Mesenchymal stem cell (in vitro differentiated cells and primary cell): Measurements from ENCODE around the gene DCAF5.

Experiments used
- DNase-seq: peaks from one replicate; pipeline ENCODE4 v3.0.0-alpha.2; 2013
- H2AFZ ChIP-seq: one replicate; pipeline ENCODE4 v1.6.1; 2013; ENCODE audit warnings: low read depth, mild to moderate bottlenecking, control low read depth, inconsistent platforms, low read length, moderate library complexity
- H2AK5ac ChIP-seq: 2 replicates; pipeline ENCODE4 v1.6.1; 2013; ENCODE audit warnings: low read length, moderate library complexity, mild to moderate bottlenecking, inconsistent platforms; ENCODE audit not compliant: severe bottlenecking
- H2BK120ac ChIP-seq: one replicate; pipeline ENCODE4 v1.6.1; 2013; ENCODE audit warnings: low read depth, mild to moderate bottlenecking, inconsistent platforms, low read length, moderate library complexity
- H2BK12ac ChIP-seq, 2 experiments: one replicate each; pipeline ENCODE4 v1.6.1; 2013; ENCODE audit warnings: inconsistent platforms in 2 of 2, low read length in 2 of 2, mild to moderate bottlenecking in 2 of 2, moderate library complexity in 2 of 2, control low read depth in 1 of 2
- H2BK15ac ChIP-seq: one replicate; pipeline ENCODE4 v1.6.1; 2013; ENCODE audit warnings: mild to moderate bottlenecking, low read depth, inconsistent platforms; ENCODE audit not compliant: poor library complexity, severe bottlenecking
- H2BK5ac ChIP-seq: 2 replicates; pipeline ENCODE4 v1.6.1; 2013; ENCODE audit warnings: low read depth, mild to moderate bottlenecking, low read length, control low read depth, inconsistent platforms; ENCODE audit not compliant: poor library complexity, severe bottlenecking
- H3K14ac ChIP-seq, 2 experiments: one replicate each; pipeline ENCODE4 v1.6.1; 2013; ENCODE audit warnings: inconsistent platforms in 2 of 2, low read length in 2 of 2, control low read depth in 1 of 2, mild to moderate bottlenecking in 1 of 2, moderate library complexity in 1 of 2
- H3K18ac ChIP-seq, 2 experiments: one replicate each; pipeline ENCODE4 v1.6.1; 2013; ENCODE audit warnings: inconsistent platforms in 2 of 2, low read length in 2 of 2, control low read depth in 1 of 2, low read depth in 1 of 2, mild to moderate bottlenecking in 1 of 2
- H3K23ac ChIP-seq, 2 experiments: one replicate each; pipeline ENCODE4 v1.6.1; 2013; ENCODE audit warnings: inconsistent platforms in 2 of 2, low read length in 2 of 2, mild to moderate bottlenecking in 2 of 2, moderate library complexity in 2 of 2, control low read depth in 1 of 2
- H3K27ac ChIP-seq: 2 replicates; pipeline ENCODE4 v1.5.1; 2013; ENCODE audit warnings: mild to moderate bottlenecking, moderate library complexity, low read length, control low read depth, inconsistent platforms; ENCODE audit not compliant: poor library complexity, severe bottlenecking
- H3K27me3 ChIP-seq, 2 experiments: 2 replicates each; pipeline versions ENCODE4 v1.6.1 to v1.7.0; 2013; ENCODE audit warnings: low read length in 2 of 2, mild to moderate bottlenecking in 2 of 2, moderate library complexity in 2 of 2, control low read depth in 1 of 2, inconsistent platforms in 1 of 2; ENCODE audit not compliant: control insufficient read depth in 1 of 2, insufficient read depth in 1 of 2
- H3K36me3 ChIP-seq, 2 experiments: 2 replicates each; pipeline versions ENCODE4 v1.6.1 to v1.7.0; 2013; ENCODE audit warnings: low read length in 2 of 2, control low read depth in 1 of 2, inconsistent platforms in 1 of 2, low read depth in 1 of 2, mild to moderate bottlenecking in 1 of 2; ENCODE audit not compliant: insufficient read depth in 2 of 2, control insufficient read depth in 1 of 2
- H3K4ac ChIP-seq, 2 experiments: one replicate each; pipeline ENCODE4 v1.6.1; 2013; ENCODE audit warnings: inconsistent platforms in 2 of 2, low read length in 2 of 2, mild to moderate bottlenecking in 2 of 2, moderate library complexity in 2 of 2, control low read depth in 1 of 2, low read depth in 1 of 2
- H3K4me1 ChIP-seq: 2 replicates; pipeline ENCODE4 v1.6.1; 2013; ENCODE audit warnings: low read depth, low read length, control low read depth; ENCODE audit not compliant: control insufficient read depth, insufficient read depth
- H3K4me2 ChIP-seq: 2 replicates; pipeline ENCODE4 v1.6.1; 2013; ENCODE audit warnings: low read length, mild to moderate bottlenecking, inconsistent platforms; ENCODE audit not compliant: poor library complexity, severe bottlenecking
- H3K4me3 ChIP-seq, 2 experiments: 2 replicates each; pipeline versions ENCODE4 v1.5.1 to v1.7.0; 2013; ENCODE audit warnings: low read length in 2 of 2, mild to moderate bottlenecking in 2 of 2, control low read depth in 1 of 2, low read depth in 1 of 2; ENCODE audit not compliant: insufficient read depth in 1 of 2
- H3K79me1 ChIP-seq: replicated peaks from 2 replicates; pipeline ENCODE4 v1.6.1; 2013; ENCODE audit warnings: mild to moderate bottlenecking, control low read depth, low read length, inconsistent platforms; ENCODE audit not compliant: poor library complexity, severe bottlenecking
- H3K9ac ChIP-seq: 2 replicates; pipeline ENCODE4 v1.7.0; 2013; ENCODE audit warnings: mild to moderate bottlenecking, low read length, moderate library complexity
- H3K9me3 ChIP-seq: 2 replicates; pipeline ENCODE4 v1.7.0; 2013; ENCODE audit warnings: mild to moderate bottlenecking, low read length; ENCODE audit not compliant: control insufficient read depth
- H4K8ac ChIP-seq: one replicate; pipeline ENCODE4 v1.6.1; 2013; ENCODE audit warnings: inconsistent platforms, mild to moderate bottlenecking, low read length, moderate library complexity
- H4K91ac ChIP-seq: one replicate; pipeline ENCODE4 v1.6.1; 2013; ENCODE audit warnings: mild to moderate bottlenecking, low read length, inconsistent platforms
- WGBS: methylation state at CpG from one replicate; pipeline ENCODE4 v1.1.7; 2013; ENCODE audit warnings: mixed read lengths; 5-methylcytosine and 5-hydroxymethylcytosine counted together

DCAF5 gene

GRCh38 chr14:69044296-69044695 is 108.6 kb downstream of the DCAF5 start:
- 89% methylated on average over 2 of the region's 2 CpGs for WGBS
- Histone ChIP-seq H2BK12ac (peak overlapping the region; percentile 45 to 59), H3K9ac (no peak overlapping the region), H2BK15ac (peak overlapping the region; percentile 33), H3K14ac (no peak overlapping the region), H3K27me3 (no peaks in the 10 kb centered on the region), H2BK120ac (peak overlapping the region; percentile 39), H4K8ac (peak overlapping the region; percentile 20), H3K4me3 (no peak overlapping the region), H3K9me3 (no peaks in the 10 kb centered on the region), H3K18ac (peak overlapping the region; percentile 72 to 88), H3K4ac (peak overlapping the region; percentile 13 to 54), H3K36me3 (peaks cover 0 to 3% of the 10 kb centered on the region in 2 experiments), H3K4me2 (no peak overlapping the region), H2BK5ac (no peak overlapping the region), H3K79me1 (peaks cover 2% of the 10 kb centered on the region), H2AFZ (no peak overlapping the region), H3K23ac (no peak overlapping the region), H4K91ac (peak overlapping the region; percentile 55), H3K27ac (no peak overlapping the region), H2AK5ac (no peak overlapping the region), H3K4me1 (peaks cover 26% of the 10 kb centered on the region)
- DNase-seq = no peak

DNA sequence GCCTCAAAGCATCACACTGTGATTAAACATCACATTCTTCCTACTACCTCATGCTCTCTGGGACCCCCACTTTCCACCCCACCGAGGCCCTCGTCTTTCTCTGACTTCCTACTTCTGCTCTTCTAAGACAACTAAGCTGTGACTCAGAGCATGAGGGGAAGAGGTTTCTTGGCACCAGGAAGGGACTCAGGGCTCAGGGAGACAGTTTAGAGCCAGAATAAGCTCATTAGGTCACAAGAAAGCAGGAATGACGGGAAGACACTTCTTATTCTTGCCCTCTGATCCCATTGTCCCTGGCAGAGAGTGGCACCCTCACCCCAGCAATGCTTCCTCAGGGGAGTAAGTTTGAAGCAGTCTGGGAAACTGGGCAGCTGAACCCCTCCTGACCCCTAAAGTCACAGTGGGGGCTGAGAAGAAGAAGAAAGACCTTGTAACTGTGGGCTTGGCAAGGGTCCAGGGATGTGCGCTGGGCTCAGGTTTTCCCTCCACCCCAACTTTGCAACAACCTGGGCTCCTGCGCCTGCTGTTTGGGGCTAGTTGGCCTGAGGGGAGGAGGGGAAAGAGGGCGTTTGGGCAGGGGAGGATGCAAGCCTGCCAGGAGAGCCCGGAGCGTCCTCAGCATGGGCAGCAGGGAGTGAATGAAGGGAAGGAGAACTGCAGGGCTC is 109.2 kb downstream of the DCAF5 start:
- Histone ChIP-seq H4K8ac (peak overlapping the region; percentile 48), H3K27ac (no peak overlapping the region), H3K27me3 (no peaks in the 10 kb centered on the region), H3K9ac (peak overlapping the region; percentile 17), H3K18ac (peak overlapping the region; percentile 72 to 88), H2BK15ac (peak overlapping the region; percentile 33), H2AK5ac (peak overlapping the region; percentile 7), H3K23ac (no peak overlapping the region), H4K91ac (peak overlapping the region; percentile 55), H2AFZ (no peak overlapping the region), H2BK12ac (peak overlapping the region; percentile 45 to 59), H3K79me1 (peaks cover 2% of the 10 kb centered on the region), H3K4me2 (no peak overlapping the region), H3K14ac (no peak overlapping the region), H3K4ac (peak overlapping the region; percentile 13 to 54), H2BK5ac (no peak overlapping the region), H3K36me3 (peaks cover 0 to 3% of the 10 kb centered on the region in 2 experiments), H3K4me3 (no peak overlapping the region), H3K4me1 (peaks cover 28% of the 10 kb centered on the region), H3K9me3 (no peaks in the 10 kb centered on the region), H2BK120ac (peak overlapping the region; percentile 39)
- DNase-seq = peak; percentile 70
- 74% methylated on average over 5 of the region's 8 CpGs for WGBS

GRCh38 chr14:69042787-69043444 is 110.0 kb downstream of the DCAF5 start:
- H2AFZ ChIP-seq = no peak overlapping the region
- no peaks in the 10 kb centered on the region for H3K9me3 ChIP-seq
- no peak overlapping the region for H2BK5ac ChIP-seq
- H3K4ac ChIP-seq = no peak overlapping the region
- H3K79me1 ChIP-seq = peaks cover 2% of the 10 kb centered on the region
- no peak overlapping the region for H4K91ac ChIP-seq
- 74% methylated on average over 8 of the region's 10 CpGs for WGBS
- no peak overlapping the region for H2BK120ac ChIP-seq
- H3K27ac ChIP-seq = no peak overlapping the region
- peak overlapping the region in 1 of 2 experiments; percentile 70 for H2BK12ac ChIP-seq
- H2AK5ac ChIP-seq = no peak overlapping the region
- peak overlapping the region; percentile 13 for H3K9ac ChIP-seq
- peak; percentile 26 for DNase-seq
- peaks cover 0 to 3% of the 10 kb centered on the region in 2 experiments for H3K36me3 ChIP-seq
- no peaks in the 10 kb centered on the region for H3K27me3 ChIP-seq
- H4K8ac ChIP-seq = no peak overlapping the region
- H3K4me3 ChIP-seq = no peak overlapping the region
- H3K4me2 ChIP-seq = no peak overlapping the region
- no peak overlapping the region for H3K23ac ChIP-seq
- no peak overlapping the region for H2BK15ac ChIP-seq
- no peak overlapping the region for H3K14ac ChIP-seq
- peaks cover 36% of the 10 kb centered on the region for H3K4me1 ChIP-seq
- H3K18ac ChIP-seq = peak overlapping the region in 1 of 2 experiments; percentile 40

DNA sequence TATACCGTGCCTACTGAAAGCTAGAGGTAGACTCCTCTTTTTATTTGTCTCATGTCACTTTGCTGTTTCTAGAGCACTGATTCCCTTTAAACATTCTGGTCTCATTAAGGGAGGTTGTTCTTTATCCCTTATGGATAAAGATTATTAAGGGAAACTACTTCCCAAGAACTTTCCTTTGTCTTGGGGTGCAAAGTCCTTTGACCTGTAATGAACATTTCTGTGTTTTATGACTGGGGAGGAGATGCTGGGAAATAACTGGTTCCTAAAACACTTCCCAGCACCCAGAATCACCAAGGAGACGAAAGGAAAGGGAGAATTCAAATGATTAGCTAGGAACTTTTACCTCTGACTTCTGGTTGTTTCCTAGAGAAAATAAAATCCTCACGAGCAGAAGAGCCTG is 110.6 kb downstream of the DCAF5 start:
- H3K4me1 ChIP-seq = peaks cover 36% of the 10 kb centered on the region
- H3K4ac ChIP-seq = no peak overlapping the region
- H3K27me3 ChIP-seq = no peaks in the 10 kb centered on the region
- no peak overlapping the region for H4K8ac ChIP-seq
- H3K79me1 ChIP-seq = peaks cover under 1% of the 10 kb centered on the region
- peaks cover 0 to 3% of the 10 kb centered on the region in 2 experiments for H3K36me3 ChIP-seq
- H2BK15ac ChIP-seq = no peak overlapping the region
- no peak overlapping the region for H3K14ac ChIP-seq
- H3K4me3 ChIP-seq = no peak overlapping the region
- no peak overlapping the region for H3K18ac ChIP-seq
- no peak for DNase-seq
- peak overlapping the region; percentile 13 for H3K9ac ChIP-seq
- H3K23ac ChIP-seq = no peak overlapping the region
- no peak overlapping the region for H2BK12ac ChIP-seq
- no peak overlapping the region for H2BK5ac ChIP-seq
- no peak overlapping the region for H3K4me2 ChIP-seq
- H4K91ac ChIP-seq = no peak overlapping the region
- WGBS = 80% methylated on average over 3 of the region's 3 CpGs
- no peak overlapping the region for H2AK5ac ChIP-seq
- H2BK120ac ChIP-seq = no peak overlapping the region
- H3K27ac ChIP-seq = no peak overlapping the region
- no peak overlapping the region for H2AFZ ChIP-seq
- no peaks in the 10 kb centered on the region for H3K9me3 ChIP-seq
